ENCODE data around the gene PQBP1.

GRCh38 chrX:48911412-48912182 is 13.9 kb downstream of the PQBP1 start, which contains the start of gene SLC35A2:
- no peak for TF ChIP-seq CTCF (IDR thresholded peaks at IDR 0.05)
- TF ChIP-seq EP300 (IDR thresholded peaks at IDR 0.05) = no peak
